Fibroblast of pulmonary artery (primary cell): ENCODE data around the gene KCNMA1.

Experiments used
- DNase-seq: peaks from one replicate; pipeline ENCODE4 v3.0.0-alpha.2; 2010; ENCODE audit warnings: low read depth
- H3K4me3 ChIP-seq: replicated peaks from 2 replicates; pipeline ENCODE4 v1.5.1; 2011; ENCODE audit warnings: low read depth, mild to moderate bottlenecking, control low read depth, low read length, moderate library complexity
- CTCF ChIP-seq: IDR thresholded peaks from 2 replicates; pipeline ENCODE4 v1.5.1; 2011; ENCODE audit warnings: mild to moderate bottlenecking, control low read depth, low read length, inconsistent platforms; ENCODE audit errors: missing control alignments

The KCNMA1 gene

GRCh38 chr10:77321838-77322237 is 315.8 kb downstream of the KCNMA1 start:
- TF ChIP-seq CTCF, result no peak
- DNase-seq, result no peak
- no peak overlapping the region for H3K4me3 ChIP-seq

GRCh38 chr10:77320971-77321471 is 316.6 kb downstream of the KCNMA1 start:
- H3K4me3 ChIP-seq, result no peak overlapping the region
- TF ChIP-seq CTCF, result no peak
- DNase-seq, result peak; percentile 56

GRCh38 chr10:77319557-77319956 is 318.1 kb downstream of the KCNMA1 start:
- DNase-seq, result peak; percentile 16
- no peak overlapping the region for H3K4me3 ChIP-seq
- TF ChIP-seq CTCF, result no peak

- no peak for DNase-seq
- H3K4me3 ChIP-seq, result no peak overlapping the region
- TF ChIP-seq CTCF, result no peak
These were observed 318.9 kb downstream of the KCNMA1 start for GRCh38 chr10:77318739-77319138.

GRCh38 chr10:77317221-77317620 is 320.4 kb downstream of the KCNMA1 start:
- TF ChIP-seq CTCF, result no peak
- no peak overlapping the region for H3K4me3 ChIP-seq
- DNase-seq, result no peak

GRCh38 chr10:77315496-77316129 is 322.0 kb downstream of the KCNMA1 start:
- TF ChIP-seq CTCF, result no peak
- no peak for DNase-seq

More at GRCh38 chr10:77315496-77316129, 322.0 kb downstream of the KCNMA1 start:
- no peak overlapping the region for H3K4me3 ChIP-seq
